Measurements from ENCODE around the gene ZNF480.
"Not testable (repeated sequence)": the region's sequence is repeated elsewhere in the genome, so short reads cannot be mapped to it uniquely, and the experiment has no call there.

Gene ZNF480

DNA sequence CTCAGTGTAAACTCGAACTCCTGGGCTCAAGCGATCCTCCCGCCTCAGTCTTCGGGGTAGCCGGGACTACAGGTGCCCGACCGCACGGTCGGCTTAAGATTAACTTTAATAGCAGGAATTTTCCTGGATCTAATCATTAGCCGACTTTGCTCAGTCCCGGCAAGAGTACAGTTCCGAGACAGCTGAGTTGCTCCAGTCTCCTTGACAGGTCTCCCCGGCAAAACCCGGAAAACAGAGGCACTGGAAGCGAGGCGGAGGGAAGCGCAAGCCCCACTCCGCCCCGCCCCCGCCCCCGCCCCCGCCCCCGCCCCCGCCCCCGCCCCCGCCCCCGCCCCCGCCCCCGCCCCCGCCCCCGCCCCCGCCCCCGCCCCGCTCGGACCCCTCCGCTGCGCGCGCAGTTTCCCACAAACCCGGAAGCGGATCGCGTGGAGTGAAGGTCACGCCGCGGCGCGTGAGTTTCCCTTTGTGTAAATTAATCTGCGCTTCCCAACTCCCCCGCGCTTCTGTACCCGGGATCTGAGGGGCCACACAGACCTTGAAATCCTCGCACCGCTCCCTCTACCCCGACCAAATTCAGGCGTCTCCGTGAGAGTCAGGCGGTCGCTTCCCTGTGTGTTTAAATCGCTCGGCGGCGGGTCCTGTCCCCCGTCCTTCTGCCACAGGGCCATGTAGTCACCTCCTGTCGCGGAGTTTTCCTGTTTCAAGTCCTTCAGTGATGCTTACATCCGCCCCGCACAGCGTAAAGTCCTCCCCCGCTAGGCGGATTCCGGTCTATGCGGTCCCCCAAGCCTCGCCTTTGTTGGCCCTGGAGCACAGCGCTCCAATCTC is at the start of gene ZNF480:
TSS of gene ZNF480 (plus strand) at position 397 of the 828 bp plus-strand sequence. CDS start 3,244 bp downstream, outside the sequence.
- peak; percentile 76 for DNase-seq (ENCODE audit: low read depth)

DNA sequence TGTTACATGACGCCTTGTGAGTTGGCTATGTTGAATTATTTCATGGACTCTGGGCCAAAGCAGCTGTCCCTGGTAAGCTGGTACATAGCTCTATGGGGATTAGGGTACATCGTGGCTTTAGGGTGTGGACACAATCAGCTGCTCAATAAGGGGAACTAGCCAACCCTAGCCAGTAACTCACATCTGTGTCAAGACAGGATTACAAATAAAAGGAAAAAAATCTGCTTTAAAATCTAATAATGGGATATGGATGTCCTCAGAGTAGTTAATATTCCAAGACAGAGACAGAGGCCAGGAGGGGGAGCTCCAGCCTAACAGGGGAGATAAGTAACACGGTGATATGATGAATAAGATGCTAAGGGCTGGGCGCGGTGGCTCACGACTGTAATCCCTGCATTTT is 48.7 kb upstream of the ZNF480 start:
- peak; percentile 10 for DNase-seq (ENCODE audit: low read depth)

DNA sequence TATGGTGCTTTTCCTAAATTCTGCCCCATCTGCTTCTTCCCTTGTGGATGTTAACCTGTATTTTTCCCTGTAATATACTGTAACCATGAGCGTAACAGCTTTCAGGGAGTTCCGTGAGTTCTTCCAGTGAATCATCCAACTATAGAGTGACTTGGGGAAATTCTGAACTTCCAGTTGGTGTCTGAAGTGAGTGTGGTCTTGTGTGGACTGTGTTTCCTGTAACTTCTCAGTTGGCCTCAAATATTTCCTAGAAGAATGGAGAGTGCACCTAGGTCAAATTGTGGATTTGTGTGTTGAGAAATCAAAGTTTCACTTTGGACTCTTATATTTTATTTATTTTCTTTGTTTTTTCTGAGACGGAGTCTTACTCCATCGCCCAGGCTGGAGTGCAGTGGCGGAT is 38.5 kb upstream of the ZNF480 start:
- DNase-seq (ENCODE audit: low read depth) = no peak

DNA sequence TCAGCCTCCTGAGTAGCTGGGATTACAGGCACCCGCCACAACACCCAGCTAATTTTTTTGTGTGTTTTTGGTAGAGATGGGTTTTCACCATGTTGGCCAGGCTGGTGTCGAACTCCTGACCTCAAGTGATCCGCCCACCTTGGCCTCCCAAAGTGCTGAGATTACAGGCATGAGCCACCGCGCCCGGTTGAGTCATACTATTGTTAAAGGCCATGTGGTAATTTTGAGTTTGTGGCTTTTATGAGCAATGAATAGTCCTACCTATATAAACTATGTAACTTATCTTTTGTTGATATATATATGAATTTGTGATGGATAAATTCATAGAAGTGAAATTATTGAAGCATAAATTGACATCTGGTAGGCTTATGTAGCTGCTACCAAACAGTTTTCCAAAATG is 31.4 kb upstream of the ZNF480 start:
- DNase-seq (ENCODE audit: low read depth) = not testable (repeated sequence)

DNA sequence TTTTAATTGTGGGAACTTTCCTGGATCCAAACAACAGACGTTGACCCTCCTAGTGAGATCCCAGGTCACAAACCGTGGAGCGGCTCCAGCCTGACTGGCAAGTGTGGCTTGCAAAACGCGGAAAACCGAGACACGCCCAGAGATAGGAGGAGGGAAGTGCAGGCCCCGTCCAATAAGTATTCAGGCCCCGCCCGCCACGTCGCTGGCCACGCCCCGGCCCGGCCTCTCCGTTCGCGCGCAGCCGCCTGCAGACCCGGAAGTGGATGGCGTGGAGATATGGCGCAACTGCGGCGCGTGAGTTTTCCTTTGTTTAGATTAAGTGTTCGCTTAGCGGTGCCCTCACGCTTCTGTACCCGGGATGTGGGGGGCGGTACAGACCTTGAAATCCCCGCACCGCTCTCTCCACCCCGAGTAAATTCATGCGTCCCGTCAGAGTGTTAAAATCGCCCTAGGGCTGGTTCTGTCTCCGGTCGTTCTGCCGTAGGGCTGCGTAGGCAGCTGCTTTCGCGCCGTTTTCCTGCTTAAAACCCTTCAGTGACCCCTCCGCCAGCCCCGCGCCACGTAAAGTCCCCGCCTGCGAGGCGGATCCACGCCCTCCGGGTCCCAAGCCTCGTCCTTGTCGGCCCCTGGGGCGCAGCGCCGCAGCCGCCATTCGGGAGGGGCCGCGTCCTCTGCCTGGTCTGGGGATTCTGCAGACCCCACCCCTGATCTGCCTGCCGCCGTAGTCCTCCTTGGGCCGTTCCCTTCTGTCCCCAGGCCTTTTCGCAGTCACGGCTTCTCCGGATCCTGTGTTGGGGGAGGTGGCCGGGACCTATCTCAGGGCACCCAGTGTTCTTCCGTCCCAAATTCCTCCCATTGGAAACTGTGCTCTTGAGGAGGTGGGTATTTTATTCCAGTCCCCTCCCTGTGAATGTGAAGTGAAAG is 27.4 kb upstream of the ZNF480 start, which contains the start of gene ZNF766:
TSS of gene ZNF766 (plus strand) at position 250 of the 924 bp plus-strand sequence. CDS start at position 277, 27 bp downstream.
- DNase-seq (ENCODE audit: low read depth) = peak; percentile 89

DNA sequence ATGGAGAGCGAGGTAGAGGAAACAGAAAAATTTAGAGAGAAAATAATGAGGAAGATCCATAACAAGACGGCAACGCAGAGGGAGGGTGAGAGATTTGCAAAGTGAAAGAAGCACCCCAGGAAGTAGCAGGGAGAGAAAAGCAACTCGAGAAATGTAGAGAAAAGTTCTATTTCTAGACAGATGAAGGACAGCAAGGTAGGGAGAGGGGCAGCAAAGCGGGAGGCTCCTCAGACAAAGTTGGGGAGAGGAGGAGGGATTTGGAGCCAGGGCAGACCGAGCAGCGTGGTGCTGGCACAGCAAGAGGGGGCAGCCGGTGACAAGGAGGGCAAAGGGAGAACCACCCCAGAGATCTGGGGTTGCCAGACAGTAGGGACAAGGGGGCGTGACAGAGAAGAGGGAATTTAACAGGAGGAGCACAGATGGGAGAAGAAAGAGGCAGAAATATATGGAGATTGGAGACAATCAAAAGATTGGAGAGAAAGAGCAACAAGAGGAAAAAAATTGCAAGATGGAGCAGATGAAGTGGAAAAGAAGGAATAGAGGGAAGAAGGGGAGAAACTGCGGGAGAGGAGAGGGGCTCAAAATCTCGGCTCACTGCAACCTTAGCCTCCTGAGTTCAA is 26.6 kb upstream of the ZNF480 start:
- DNase-seq (ENCODE audit: low read depth) = no peak

DNA sequence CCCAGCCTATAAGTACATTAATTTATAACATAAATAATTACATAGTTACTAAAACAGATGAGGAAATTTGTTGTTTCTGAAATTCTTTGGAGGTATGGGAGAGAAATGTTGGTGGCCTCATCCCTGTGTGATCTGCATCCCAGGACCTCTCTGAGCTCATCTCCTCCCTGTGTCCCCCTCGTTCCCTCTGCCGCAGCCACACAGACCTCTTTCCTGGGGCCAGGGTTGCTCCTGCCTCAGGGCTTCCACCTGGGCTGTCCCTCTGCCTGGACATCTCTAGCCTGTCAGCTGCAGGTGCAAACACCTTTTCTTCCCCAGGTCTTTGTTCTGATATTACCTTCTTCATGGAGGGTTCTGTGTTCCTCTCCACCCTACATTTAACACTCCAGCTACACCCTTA is 23.7 kb upstream of the ZNF480 start:
- no peak for DNase-seq (ENCODE audit: low read depth)

DNA sequence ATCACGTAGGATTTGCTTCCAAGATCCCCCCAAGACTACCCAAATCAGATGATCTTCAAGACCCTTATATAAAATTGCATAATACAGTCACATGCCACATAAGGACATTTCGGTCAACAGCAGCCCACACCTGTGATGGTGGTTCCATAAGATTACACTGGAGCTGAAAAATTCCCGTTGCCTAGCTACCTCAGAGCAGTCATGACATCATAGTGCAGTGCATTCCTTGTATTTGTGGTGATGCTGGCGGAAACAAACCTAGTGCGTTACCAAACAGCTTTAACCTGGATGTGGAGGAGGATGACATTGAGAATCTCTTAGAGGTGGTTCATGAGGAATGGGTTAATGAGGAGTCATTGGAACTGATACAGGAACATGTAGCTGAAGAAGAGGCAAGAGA is 22.8 kb upstream of the ZNF480 start:
- no peak for DNase-seq (ENCODE audit: low read depth)

DNA sequence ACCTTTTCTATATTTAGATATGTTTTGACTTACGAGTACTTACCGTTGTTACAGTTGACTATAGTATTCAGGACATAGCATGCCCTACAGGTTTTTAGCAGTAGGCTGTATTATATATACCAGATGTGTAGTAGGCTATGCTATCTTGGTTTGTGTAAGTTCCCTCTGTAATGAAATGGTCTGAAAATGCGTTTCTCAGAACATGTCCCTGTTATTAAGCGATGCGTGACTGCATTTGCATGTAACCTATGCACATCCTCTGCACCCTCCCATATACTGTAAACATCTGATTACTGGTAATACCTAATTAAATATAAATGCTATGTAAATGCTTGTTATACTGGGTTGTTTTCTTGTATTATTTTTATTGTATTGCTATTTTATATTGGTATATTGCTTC is 21.0 kb upstream of the ZNF480 start:
- no peak for DNase-seq (ENCODE audit: low read depth)

DNA sequence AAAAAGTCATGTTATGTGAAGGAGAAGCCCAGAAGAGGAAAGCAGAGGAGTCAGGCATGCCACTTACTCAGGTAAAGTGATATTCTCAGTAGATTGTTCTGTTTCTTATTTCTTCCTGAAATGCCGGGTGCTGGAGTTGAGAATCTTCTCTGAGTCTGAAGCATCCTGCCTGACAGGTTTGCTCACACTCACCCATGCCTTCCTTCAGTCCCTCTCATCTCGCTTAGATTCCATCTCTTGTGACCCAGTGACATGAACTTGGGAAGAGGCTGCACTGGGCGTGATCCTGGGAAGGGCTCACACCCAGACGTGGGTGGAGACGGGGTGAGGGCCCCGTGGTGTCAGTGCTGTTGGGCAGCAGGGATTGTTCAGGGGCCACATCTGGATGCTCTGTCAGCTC is 19.5 kb upstream of the ZNF480 start:
- DNase-seq (ENCODE audit: low read depth) = no peak

DNA sequence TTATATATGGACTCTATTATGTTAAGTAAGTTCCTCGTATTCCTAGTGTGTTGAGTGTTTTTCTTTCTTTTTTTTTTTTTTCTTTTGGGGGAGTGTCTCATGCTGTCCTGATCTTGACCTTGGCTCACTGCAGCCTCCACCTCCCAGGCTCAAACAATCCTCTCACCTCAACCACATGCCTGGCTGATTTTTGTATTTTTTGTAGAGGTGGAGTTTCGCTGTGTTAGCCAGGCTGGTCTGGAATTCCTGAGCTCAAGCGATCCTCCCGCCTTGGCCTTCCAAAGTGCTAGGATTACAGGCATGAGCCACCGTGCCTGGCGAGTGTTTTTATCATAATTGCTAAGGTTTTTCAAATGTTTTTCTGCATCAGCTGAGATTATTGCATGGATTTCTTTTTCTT is 10.7 kb upstream of the ZNF480 start:
- no peak for DNase-seq (ENCODE audit: low read depth)

DNA sequence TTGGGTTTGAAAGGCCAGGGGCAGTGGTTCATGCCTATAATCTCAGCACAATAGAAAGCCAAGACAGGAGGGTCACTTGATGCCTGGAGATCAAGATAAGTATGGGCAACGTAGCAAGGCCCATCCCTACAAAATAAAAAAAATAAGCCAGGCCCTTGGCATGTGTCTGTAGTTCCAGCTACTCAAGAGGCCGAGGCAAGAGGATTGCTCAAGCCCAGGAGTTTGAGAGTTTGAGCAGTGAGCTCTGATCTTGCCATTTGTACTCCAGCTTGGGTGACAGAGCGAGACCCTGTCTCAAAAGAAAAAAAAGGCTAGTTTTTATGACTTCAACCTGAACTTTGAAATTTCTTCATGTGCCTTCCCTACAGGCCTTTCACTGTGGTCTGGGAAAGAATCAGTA is 5.2 kb upstream of the ZNF480 start:
- DNase-seq (ENCODE audit: low read depth) = no peak

DNA sequence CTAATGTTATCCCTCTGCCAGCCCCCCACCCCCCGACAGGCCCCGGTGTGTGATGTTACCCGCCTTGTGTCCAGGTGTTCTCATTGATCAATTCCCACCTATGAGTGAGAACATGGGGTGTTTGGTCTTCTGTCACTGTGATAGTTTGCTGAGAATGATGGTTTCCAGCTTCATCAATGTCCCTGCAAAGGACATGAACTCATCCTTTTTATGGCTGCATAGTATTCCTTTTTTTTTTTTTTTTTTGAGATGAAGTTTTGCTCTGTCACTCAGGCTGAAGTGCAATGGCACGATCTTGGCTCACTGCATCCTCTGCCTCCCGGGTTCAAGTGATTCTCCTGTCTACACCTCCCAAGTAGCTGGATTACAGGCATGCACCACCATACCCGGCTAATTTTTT is 4.0 kb upstream of the ZNF480 start:
- DNase-seq (ENCODE audit: low read depth) = not testable (repeated sequence)

DNA sequence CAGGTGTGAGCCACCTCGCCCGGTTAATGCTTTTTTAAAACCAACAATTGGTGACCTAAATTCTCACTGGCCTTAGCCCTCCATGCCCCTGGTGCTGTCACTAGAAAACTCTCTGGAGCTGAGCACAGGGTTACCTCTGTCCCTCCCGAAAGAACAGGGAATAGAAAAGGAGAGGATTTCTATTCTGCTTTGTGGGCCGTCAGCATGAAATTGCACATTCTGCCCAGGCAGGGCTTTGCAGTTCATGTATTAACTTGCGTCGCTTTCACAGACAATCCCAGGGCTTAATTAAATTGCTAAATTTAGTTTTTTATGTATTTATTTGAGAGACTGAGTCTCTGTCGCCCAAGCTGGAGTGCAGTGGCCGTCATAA is 583 bp upstream of the ZNF480 start:
- DNase-seq (ENCODE audit: low read depth) = no peak

DNA sequence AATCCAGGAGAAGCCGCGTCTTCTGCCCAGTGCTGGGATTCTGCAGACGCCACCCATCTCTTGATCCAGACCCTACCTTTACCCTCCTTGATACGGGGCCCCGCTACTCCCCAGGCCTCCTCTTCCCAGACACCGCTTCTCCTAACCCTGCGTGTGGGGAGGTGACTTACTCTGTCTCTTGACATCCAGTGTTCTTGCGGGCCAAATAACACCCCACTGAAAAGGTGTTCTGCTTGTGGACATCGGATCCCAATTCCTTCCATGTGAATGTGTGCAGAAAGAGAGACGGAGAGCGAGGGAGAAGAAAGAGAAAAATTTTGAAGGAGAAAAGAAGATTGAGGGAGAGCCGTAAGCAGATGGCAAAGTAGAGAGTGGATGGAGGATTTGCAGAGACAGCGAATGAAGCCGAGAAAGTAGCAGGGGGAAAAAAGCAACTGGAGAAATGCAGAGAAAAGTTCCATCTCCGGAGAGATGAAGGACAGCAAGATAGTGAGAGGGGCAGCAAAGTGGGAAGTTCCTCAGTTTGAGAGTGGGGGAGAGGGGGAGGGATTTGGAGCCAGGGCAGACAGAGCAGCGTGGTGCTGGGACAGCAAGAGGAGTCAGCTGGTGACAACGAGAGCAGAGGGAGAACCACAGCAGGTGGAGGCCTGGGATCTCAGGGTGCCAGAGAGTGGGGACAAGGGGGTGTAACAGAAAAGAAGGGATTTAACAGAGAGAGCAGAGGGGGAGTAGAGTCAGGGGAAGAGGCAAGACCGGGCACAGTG is 814 bp downstream of the ZNF480 start:
- no peak for DNase-seq (ENCODE audit: low read depth)

DNA sequence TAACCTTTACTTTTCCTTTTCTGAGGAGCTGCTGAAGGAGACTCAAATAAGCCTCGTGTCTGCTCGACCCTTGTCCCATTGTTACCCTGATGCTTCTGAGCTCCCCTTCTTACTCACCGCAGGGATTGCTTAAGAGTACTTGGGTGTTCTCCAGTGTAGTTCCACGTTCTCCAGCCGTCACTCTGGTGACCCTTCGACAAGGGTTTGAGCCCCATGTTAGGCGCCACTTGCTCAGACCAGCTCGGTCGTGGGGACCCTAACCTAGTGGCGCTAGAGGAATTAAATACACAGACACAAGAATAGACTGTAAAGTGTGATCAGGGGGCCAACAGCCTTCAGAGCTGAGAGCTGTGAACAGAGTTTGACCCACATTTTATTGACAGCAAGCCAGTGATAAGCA is 10.3 kb downstream of the ZNF480 start:
- DNase-seq (ENCODE audit: low read depth) = no peak

DNA sequence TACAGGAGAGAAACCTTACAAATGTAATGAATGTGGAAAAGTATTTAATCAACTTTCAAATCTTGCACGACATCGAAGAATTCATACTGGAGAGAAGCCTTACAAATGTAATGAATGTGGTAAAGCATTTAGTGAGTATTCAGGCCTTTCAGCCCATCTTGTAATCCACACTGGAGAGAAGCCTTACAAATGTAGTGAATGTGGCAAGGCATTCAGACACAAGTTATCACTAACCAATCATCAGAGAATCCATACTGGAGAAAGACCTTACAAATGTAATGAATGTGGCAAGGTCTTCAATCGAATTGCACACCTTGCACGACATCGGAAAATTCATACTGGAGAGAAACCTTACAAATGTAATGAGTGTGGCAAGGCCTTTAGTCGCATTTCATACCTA is 25.5 kb downstream of the ZNF480 start:
- no peak for DNase-seq (ENCODE audit: low read depth)

DNA sequence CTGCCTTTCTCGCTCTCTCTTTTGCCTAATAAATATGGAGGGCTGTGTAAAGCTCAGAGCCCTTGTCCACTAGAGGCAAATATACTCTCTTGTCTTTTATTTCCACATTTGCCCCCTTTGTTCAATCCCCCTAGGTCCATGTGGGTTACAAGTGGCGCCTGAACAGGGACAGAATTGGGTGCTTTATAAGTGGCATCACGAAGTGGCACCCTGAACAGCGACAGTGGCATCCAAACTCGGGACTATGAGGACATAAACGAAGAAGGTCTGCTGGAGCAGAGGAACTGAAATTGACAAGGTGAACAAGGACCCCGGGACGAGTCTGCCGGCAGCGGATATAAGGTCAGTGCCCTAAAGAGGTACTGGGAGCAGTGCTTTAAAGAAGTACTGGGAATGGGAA is 34.8 kb downstream of the ZNF480 start:
- no peak for DNase-seq (ENCODE audit: low read depth)

DNA sequence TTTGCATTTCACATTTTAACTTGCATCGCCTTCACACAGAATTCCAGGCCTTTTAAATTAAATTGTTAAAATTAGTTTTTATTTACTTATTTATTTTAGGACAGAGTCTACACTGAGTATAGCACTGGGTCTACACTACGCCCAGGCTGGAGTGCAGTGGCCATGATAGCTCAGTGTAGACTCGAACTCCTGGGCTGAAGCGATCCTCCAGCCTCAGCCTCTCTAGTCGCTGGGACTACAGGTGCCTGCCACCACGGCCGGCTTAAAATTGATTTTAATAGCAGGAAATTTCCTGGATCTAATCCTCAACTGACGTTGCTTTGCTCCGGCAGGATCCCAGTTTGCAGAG is 38.8 kb downstream of the ZNF480 start:
- no peak for DNase-seq (ENCODE audit: low read depth)

DNA sequence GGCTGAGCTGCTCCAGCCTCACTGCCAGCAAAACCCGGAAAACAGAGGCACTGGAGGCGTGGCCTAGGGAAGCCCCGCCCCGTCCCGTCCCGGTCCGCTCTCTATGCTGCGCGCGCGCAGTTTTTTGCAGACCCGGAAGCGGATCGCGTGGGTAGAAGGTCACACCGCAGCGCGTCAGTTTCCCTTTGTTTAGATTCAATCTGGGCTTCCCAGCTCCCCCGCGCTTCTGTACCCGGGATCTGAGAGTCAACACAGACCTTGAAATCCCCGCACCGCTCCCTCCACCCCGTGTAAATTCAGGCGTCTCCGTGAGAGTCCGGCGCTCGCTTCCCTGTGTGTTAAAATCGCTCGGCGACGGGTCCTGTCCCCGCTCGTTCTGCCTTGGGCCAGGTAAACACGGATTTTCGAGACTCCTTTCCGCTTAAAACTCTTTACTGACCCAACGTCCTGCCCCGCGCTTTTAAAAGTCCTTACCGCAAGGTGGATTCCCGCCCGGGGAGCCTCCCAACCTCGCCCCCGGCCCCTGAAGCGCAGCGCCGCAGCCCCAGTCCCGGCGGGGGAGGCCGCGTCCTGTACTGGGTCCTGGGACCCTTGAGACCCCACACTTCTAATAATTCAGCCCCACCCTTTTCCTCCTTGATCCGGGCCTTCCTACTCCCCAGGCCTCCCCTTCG is 39.3 kb downstream of the ZNF480 start, which contains the start of gene ZNF610:
TSS of gene ZNF610 (plus strand) at position 127 of the 674 bp plus-strand sequence. CDS start 12,930 bp downstream, outside the sequence.
- peak; percentile 59 for DNase-seq (ENCODE audit: low read depth)

DNA sequence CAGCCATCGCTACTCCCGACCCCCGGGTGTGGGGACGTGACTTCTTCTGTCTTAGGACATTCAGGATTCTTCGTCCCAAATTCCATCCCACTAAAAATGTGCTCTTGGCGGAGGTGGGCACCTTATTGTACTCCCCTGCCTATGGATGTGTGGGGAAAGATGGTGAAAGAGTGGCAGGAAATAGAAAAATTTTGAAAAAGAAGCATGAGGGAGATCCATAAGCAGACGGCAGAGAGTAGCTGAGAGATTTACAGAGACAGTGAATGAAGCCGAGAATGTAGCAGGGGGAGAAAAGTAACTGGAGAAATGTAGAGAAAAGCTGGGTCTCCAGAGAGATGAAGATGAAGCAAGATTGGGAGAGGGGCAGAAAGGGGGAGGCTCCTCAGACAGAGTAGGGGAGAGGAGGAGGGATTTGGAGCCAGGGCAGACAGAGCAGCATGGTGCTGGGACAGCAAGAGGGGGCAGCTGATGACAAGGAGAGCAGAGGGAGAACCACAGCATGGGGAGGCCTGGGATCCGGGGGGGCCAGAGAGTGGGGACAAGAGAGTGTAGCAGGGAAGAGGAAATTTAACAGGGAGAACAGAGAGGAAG is 39.9 kb downstream of the ZNF480 start:
- no peak for DNase-seq (ENCODE audit: low read depth)

All from T-helper 22 cell (primary cell).